ENCODE measurements around the gene ABO.

DNA sequence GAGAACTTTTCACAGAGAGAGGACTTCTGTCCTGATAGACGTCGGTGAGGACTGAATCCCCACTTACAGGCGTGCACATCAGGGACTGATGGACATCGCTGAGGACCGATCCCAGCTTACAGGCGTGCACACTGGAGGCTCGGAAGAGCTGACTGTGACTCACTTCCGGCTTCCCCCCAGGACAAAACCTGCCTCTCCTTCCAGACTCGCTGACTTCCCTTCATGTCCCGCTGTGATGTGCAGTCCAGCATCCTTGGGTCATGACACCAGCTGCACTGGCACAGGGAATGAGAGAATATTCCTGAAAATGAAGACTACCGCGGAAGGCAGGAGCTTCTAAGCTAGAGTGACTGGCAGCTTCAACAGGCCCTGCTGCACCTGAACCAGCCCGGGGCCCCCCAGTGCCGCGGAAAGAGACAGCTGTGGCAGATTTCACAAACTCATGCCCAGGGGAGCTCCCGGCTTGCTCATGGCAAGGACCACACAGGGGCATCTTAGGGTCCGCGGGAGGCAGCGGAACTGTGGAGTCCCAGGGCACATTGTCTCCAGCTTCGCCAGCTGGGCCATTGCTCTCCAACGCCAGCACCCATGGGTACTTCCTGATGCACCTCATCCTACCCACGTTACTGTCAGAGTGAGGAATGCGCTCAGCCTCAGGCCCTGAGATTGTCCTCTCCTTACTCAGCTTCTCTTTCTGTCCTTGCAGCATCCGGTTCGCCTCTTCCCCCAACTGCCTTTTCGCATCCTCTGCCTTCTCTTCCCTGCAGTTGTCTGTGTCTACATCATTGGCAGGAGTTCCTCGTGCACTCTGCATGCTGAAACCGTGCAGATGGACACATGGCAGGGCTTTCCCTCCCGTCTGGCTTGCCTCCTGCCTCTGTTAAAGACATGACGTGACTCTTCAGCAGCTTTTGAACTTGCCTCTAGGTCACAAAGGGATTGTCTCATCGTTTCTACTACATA lies 31.5 kb upstream of the ABO start:
- TF ChIP-seq, protein P1, sequence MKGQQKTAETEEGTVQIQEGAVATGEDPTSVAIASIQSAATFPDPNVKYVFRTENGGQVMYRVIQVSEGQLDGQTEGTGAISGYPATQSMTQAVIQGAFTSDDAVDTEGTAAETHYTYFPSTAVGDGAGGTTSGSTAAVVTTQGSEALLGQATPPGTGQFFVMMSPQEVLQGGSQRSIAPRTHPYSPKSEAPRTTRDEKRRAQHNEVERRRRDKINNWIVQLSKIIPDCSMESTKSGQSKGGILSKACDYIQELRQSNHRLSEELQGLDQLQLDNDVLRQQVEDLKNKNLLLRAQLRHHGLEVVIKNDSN (IDR thresholded peaks at IDR 0.05) = no peak
- TF ChIP-seq, protein P2, sequence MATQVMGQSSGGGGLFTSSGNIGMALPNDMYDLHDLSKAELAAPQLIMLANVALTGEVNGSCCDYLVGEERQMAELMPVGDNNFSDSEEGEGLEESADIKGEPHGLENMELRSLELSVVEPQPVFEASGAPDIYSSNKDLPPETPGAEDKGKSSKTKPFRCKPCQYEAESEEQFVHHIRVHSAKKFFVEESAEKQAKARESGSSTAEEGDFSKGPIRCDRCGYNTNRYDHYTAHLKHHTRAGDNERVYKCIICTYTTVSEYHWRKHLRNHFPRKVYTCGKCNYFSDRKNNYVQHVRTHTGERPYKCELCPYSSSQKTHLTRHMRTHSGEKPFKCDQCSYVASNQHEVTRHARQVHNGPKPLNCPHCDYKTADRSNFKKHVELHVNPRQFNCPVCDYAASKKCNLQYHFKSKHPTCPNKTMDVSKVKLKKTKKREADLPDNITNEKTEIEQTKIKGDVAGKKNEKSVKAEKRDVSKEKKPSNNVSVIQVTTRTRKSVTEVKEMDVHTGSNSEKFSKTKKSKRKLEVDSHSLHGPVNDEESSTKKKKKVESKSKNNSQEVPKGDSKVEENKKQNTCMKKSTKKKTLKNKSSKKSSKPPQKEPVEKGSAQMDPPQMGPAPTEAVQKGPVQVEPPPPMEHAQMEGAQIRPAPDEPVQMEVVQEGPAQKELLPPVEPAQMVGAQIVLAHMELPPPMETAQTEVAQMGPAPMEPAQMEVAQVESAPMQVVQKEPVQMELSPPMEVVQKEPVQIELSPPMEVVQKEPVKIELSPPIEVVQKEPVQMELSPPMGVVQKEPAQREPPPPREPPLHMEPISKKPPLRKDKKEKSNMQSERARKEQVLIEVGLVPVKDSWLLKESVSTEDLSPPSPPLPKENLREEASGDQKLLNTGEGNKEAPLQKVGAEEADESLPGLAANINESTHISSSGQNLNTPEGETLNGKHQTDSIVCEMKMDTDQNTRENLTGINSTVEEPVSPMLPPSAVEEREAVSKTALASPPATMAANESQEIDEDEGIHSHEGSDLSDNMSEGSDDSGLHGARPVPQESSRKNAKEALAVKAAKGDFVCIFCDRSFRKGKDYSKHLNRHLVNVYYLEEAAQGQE (IDR thresholded peaks at IDR 0.05; ENCODE audit: low read depth) = no peak
- TF ChIP-seq CREB1 (IDR thresholded peaks at IDR 0.05; ENCODE audit: low read depth) (no peak), EP300 (IDR thresholded peaks at IDR 0.05; ENCODE audit: borderline replicate concordance) (no peak), YY1 (IDR thresholded peaks at IDR 0.05; ENCODE audit: low read depth) (no peak), FOXM1 (IDR thresholded peaks at IDR 0.05; ENCODE audit: borderline replicate concordance, low read depth) (no peak), TAF1 (IDR thresholded peaks at IDR 0.05; ENCODE audit: low read depth) (no peak), NFIC (IDR thresholded peaks at IDR 0.05) (no peak), RAD21 (IDR thresholded peaks at IDR 0.05; ENCODE audit: low read depth) (no peak), ZBTB7A (IDR thresholded peaks at IDR 0.05; ENCODE audit: low read depth) (no peak), EGR1 (IDR thresholded peaks at IDR 0.05) (no peak), CEBPB (IDR thresholded peaks at IDR 0.05) (no peak)
- TF ChIP-seq, protein P3, sequence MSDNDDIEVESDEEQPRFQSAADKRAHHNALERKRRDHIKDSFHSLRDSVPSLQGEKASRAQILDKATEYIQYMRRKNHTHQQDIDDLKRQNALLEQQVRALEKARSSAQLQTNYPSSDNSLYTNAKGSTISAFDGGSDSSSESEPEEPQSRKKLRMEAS (IDR thresholded peaks at IDR 0.05) = no peak
